RWPE2 (cell line): ENCODE data around the gene EYA4.
A peak's percentile ranks its signal among the peaks of the same experiment; 100 is the strongest.

Experiments used
- ATAC-seq: fragments of 200-7000 bp; cut with Tn5 transposase; 3 replicates; pipeline ENCODE4 v1.9.1; 2021; ENCODE audit warnings: low read depth
- DNase-seq: peaks from one replicate; pipeline ENCODE4 v3.0.0-alpha.2; 2020; ENCODE audit warnings: low spot score
- H3K27ac ChIP-seq: fragments of 450-650 bp; 2 replicates; pipeline ENCODE4 v1.5.1; 2017; ENCODE audit warnings: mild to moderate bottlenecking; ENCODE audit not compliant: poor library complexity, severe bottlenecking
- H3K27me3 ChIP-seq: fragments of 250-450 bp; sonication (Bioruptor Pico); 2 replicates; pipeline ENCODE4 v1.5.1; 2021; ENCODE audit warnings: mild to moderate bottlenecking, moderate library complexity; ENCODE audit not compliant: insufficient read depth, poor library complexity, severe bottlenecking
- H3K36me3 ChIP-seq: fragments of 250-450 bp; sonication (Bioruptor Pico); 2 replicates; pipeline ENCODE4 v1.5.1; 2020; ENCODE audit warnings: low read depth, mild to moderate bottlenecking, moderate library complexity
- H3K4me1 ChIP-seq: fragments of 250-450 bp; sonication (Bioruptor Pico); 2 replicates; pipeline ENCODE4 v1.5.1; 2021; ENCODE audit warnings: mild to moderate bottlenecking, moderate library complexity; ENCODE audit not compliant: insufficient read depth, poor library complexity, severe bottlenecking
- H3K4me3 ChIP-seq: fragments of 250-450 bp; sonication (Bioruptor Pico); 2 replicates; pipeline ENCODE4 v1.5.1; 2021; ENCODE audit warnings: mild to moderate bottlenecking, moderate library complexity; ENCODE audit not compliant: severe bottlenecking
- H3K9me3 ChIP-seq: fragments of 250-450 bp; sonication (Bioruptor Pico); 2 replicates; pipeline ENCODE4 v1.5.1; 2021; ENCODE audit warnings: mild to moderate bottlenecking, moderate library complexity; ENCODE audit not compliant: severe bottlenecking
- TF ChIP-seq, protein P1 (sequence below): fragments of 450-650 bp; IDR thresholded peaks from one replicate; pipeline ENCODE4 v1.5.1; 2017; ENCODE audit warnings: mild to moderate bottlenecking, moderate library complexity; ENCODE audit not compliant: poor library complexity, severe bottlenecking

Gene EYA4

GRCh38 chr6:133435065-133435728, 194.0 kb downstream of the EYA4 start:
- H3K36me3 ChIP-seq = no peaks in the 10 kb centered on the region
- no peak overlapping the region for H3K4me3 ChIP-seq
- H3K27ac ChIP-seq = no peak overlapping the region
- no peaks in the 10 kb centered on the region for H3K27me3 ChIP-seq
- no peak for ATAC-seq
- H3K4me1 ChIP-seq = no peaks in the 10 kb centered on the region
- TF ChIP-seq, protein P1, sequence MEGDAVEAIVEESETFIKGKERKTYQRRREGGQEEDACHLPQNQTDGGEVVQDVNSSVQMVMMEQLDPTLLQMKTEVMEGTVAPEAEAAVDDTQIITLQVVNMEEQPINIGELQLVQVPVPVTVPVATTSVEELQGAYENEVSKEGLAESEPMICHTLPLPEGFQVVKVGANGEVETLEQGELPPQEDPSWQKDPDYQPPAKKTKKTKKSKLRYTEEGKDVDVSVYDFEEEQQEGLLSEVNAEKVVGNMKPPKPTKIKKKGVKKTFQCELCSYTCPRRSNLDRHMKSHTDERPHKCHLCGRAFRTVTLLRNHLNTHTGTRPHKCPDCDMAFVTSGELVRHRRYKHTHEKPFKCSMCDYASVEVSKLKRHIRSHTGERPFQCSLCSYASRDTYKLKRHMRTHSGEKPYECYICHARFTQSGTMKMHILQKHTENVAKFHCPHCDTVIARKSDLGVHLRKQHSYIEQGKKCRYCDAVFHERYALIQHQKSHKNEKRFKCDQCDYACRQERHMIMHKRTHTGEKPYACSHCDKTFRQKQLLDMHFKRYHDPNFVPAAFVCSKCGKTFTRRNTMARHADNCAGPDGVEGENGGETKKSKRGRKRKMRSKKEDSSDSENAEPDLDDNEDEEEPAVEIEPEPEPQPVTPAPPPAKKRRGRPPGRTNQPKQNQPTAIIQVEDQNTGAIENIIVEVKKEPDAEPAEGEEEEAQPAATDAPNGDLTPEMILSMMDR = no peak
- DNase-seq = no peak
- H3K9me3 ChIP-seq = no peaks in the 10 kb centered on the region

GRCh38 chr6:133436652-133437051, 195.5 kb downstream of the EYA4 start:
- H3K4me1 ChIP-seq = no peaks in the 10 kb centered on the region
- TF ChIP-seq, protein P1 = no peak
- no peaks in the 10 kb centered on the region for H3K36me3 ChIP-seq
- H3K27me3 ChIP-seq = no peaks in the 10 kb centered on the region
- no peak for ATAC-seq
- no peaks in the 10 kb centered on the region for H3K9me3 ChIP-seq
- H3K4me3 ChIP-seq = no peak overlapping the region
- DNase-seq = no peak
- H3K27ac ChIP-seq = no peak overlapping the region

- Histone ChIP-seq H3K9me3 (no peaks in the 10 kb centered on the region), H3K27me3 (no peaks in the 10 kb centered on the region), H3K36me3 (no peaks in the 10 kb centered on the region), H3K27ac (no peak overlapping the region), H3K4me3 (no peak overlapping the region), H3K4me1 (no peaks in the 10 kb centered on the region)
- DNase-seq = no peak
- ATAC-seq = 0 out of 3 replicates have a peak, but pooled peaks have one; percentile 10
- TF ChIP-seq, protein P1 = no peak
These were observed 200.3 kb downstream of the EYA4 start for GRCh38 chr6:133441491-133441890.

DNA sequence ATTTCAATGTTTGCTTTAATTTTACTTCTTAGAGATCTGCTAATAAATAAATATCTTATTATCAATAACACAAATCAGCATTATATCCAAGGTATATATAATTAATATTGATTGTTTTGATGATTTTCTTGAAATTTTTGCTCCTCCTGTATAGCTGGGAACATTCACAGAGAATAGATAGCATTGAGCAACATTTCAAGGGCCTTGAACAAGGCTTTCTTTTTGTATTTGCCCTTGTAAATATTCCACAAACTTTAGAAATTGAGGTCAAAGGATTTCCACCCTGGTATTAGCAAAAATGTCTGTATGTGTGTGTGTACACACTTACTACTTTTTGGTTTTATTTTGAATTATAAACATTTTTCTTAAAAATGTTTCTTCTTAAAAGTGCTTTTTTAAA, 205.6 kb downstream of the EYA4 start:
- Histone ChIP-seq H3K9me3 (no peaks in the 10 kb centered on the region), H3K27me3 (no peaks in the 10 kb centered on the region), H3K27ac (no peak overlapping the region), H3K4me3 (no peak overlapping the region), H3K36me3 (no peaks in the 10 kb centered on the region), H3K4me1 (no peaks in the 10 kb centered on the region)
- no peak for DNase-seq
- no peak for ATAC-seq
- TF ChIP-seq, protein P1 = no peak

DNA sequence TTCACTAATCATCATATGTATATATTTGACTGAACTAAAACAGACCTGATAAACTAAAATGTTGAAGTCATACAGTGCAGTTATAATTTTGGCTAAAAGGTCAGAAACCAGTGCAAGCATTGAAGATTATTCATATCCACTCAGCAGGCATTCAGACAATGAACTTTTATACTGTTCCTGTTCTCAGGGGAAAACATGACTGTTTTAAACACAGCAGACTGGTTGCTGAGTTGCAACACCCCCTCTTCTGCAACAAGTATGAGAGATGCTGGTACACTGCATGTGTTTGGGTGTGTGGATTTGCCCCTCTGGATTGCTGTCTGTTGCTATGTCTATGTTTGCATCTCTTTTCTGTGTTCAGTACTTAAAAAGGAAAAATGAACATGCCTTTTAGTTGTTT, 206.8 kb downstream of the EYA4 start:
- H3K9me3 ChIP-seq = no peaks in the 10 kb centered on the region
- TF ChIP-seq, protein P1 = no peak
- no peak for ATAC-seq

More for the DNA sequence above, 206.8 kb downstream of the EYA4 start:
- Histone ChIP-seq H3K4me1 (no peaks in the 10 kb centered on the region), H3K27ac (no peak overlapping the region), H3K36me3 (no peaks in the 10 kb centered on the region), H3K4me3 (no peak overlapping the region), H3K27me3 (no peaks in the 10 kb centered on the region)
- DNase-seq = no peak
